ENCODE measurements around the gene SCFD2. TPM values are rescaled to one million over a fixed set of nuclear protein-coding genes. Genes with fewer than 3 reads are reported as not detected.

Gene SCFD2
- total and polyA plus RNA-seq, 2 of the 8 experiments (the other 6 are each of a cell fraction or from before 2014, with no cell fraction given): 6.2 to 10.2 TPM

- no peak overlapping the region for H3K4me3 ChIP-seq (ENCODE audit: extremely low read depth in 1 of 4, insufficient read depth in 2 of 4, low read depth in 3 of 4, low read length in 4 of 4)
- no peak overlapping the region for H2AFZ ChIP-seq (ENCODE audit: low read length)
- H3K18ac ChIP-seq (ENCODE audit: extremely low read depth, low read length): no peak overlapping the region
- H3K79me2 ChIP-seq (ENCODE audit: control insufficient read depth in 1 of 2, insufficient read depth in 2 of 2, low read length in 2 of 2): no peaks in the 10 kb centered on the region
- H3K4ac ChIP-seq (replicated peaks; ENCODE audit: insufficient read length, low read depth, low read length): no peak overlapping the region
- H3K9me3 ChIP-seq (ENCODE audit: insufficient read depth in 2 of 2, low read depth in 1 of 2, low read length in 1 of 2): no peaks in the 10 kb centered on the region
- no peak for FAIRE-seq
- H2BK5ac ChIP-seq (ENCODE audit: low read depth, low read length): no peak overlapping the region
- no peak overlapping the region for H4K5ac ChIP-seq (ENCODE audit: insufficient read length, low read depth, low read length)
- H3K27me3 ChIP-seq (replicated peaks in 1 of 4; ENCODE audit: control insufficient read depth in 3 of 4, extremely low read depth in 1 of 4, insufficient read depth in 3 of 4, low read length in 3 of 4): peaks cover 2 to 8% (median 3%) of the 10 kb centered on the region in 4 experiments; a peak in 5 of 7 replicates
- H2BK20ac ChIP-seq (ENCODE audit: low read length): no peak overlapping the region
- TF ChIP-seq EP300 (IDR thresholded peaks at IDR 0.05; ENCODE audit: borderline replicate concordance in 1 of 2, low read depth in 2 of 2, low read length in 2 of 2) (no peak), SIRT6 (IDR thresholded peaks at IDR 0.05; ENCODE audit: low read length) (no peak), CTBP2 (IDR thresholded peaks at IDR 0.05; ENCODE audit: borderline replicate concordance, insufficient read depth, insufficient read length, low read length) (no peak), KDM4A (IDR thresholded peaks at IDR 0.05; ENCODE audit: low read depth, low read length, severe bottlenecking) (no peak), CTCF (IDR thresholded peaks at IDR 0.05; ENCODE audit: control extremely low read depth in 1 of 3, insufficient read depth in 1 of 3, low read depth in 1 of 3, low read length in 3 of 3) (no peak), POLR2A (IDR thresholded peaks at IDR 0.05; ENCODE audit: control extremely low read depth in 1 of 2, low read depth in 2 of 2, low read length in 2 of 2) (no peak), BCL11A (IDR thresholded peaks at IDR 0.05; ENCODE audit: low read depth in 2 of 2, low read length in 2 of 2) (no peak)
- TF ChIP-seq, protein P1, sequence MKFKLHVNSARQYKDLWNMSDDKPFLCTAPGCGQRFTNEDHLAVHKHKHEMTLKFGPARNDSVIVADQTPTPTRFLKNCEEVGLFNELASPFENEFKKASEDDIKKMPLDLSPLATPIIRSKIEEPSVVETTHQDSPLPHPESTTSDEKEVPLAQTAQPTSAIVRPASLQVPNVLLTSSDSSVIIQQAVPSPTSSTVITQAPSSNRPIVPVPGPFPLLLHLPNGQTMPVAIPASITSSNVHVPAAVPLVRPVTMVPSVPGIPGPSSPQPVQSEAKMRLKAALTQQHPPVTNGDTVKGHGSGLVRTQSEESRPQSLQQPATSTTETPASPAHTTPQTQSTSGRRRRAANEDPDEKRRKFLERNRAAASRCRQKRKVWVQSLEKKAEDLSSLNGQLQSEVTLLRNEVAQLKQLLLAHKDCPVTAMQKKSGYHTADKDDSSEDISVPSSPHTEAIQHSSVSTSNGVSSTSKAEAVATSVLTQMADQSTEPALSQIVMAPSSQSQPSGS (IDR thresholded peaks at IDR 0.05; ENCODE audit: low read length): no peak
- H3K23ac ChIP-seq (ENCODE audit: insufficient read length): no peak overlapping the region
- H4K20me1 ChIP-seq (replicated peaks in 1 of 2; ENCODE audit: control insufficient read depth in 1 of 2, insufficient read depth in 2 of 2, low read length in 2 of 2): no peaks in the 10 kb centered on the region
- no peaks in the 10 kb centered on the region for H3K36me3 ChIP-seq (ENCODE audit: control insufficient read depth in 2 of 4, insufficient read depth in 4 of 4, low read length in 3 of 4)
- H2BK15ac ChIP-seq (ENCODE audit: low read length): no peak overlapping the region
- H2BK120ac ChIP-seq (replicated peaks; ENCODE audit: low read depth, low read length): no peak overlapping the region
- no peak overlapping the region for H3K4me2 ChIP-seq (ENCODE audit: insufficient read depth in 1 of 2, low read depth in 2 of 2, low read length in 2 of 2)
- H4K8ac ChIP-seq (ENCODE audit: extremely low read depth, insufficient read depth, low read length): no peak overlapping the region
- DNase-seq (ENCODE audit: low read depth in 1 of 2, low spot score in 2 of 2): no peak
- WGBS, 2 experiments (ENCODE audit: extremely low coverage in 1 of 2, insufficient coverage in 1 of 2, insufficient read length in 1 of 2, insufficient replicate concordance in 2 of 2, low coverage in 1 of 2, low lambda C conversion rate in 2 of 2, missing lambda C conversion rate in 1 of 2): 93% methylated on average over 2 of the region's 2 CpGs; no CpG with 5 or more reads in 1 of the 2 experiments
- H2BK12ac ChIP-seq (ENCODE audit: low read depth, low read length): no peak overlapping the region
- no peak overlapping the region for H3K14ac ChIP-seq (ENCODE audit: insufficient read length)
- 0 out of 7 replicates have a peak, but pooled peaks cover 0 to 2% (median 0%) of the 10 kb centered on the region in 4 experiments for H3K4me1 ChIP-seq (replicated peaks in 1 of 4; ENCODE audit: control insufficient read depth in 3 of 4, insufficient read depth in 4 of 4, low read length in 3 of 4)
- H4K91ac ChIP-seq (replicated peaks; ENCODE audit: insufficient read length, low read length): no peak overlapping the region
- no peak overlapping the region for H2AK5ac ChIP-seq (ENCODE audit: low read depth, low read length)
- no peak overlapping the region for H3K9ac ChIP-seq (replicated peaks in 1 of 4; ENCODE audit: extremely low read depth in 1 of 4, low read depth in 3 of 4, low read length in 3 of 4)
- CTCF ChIA-PET (ENCODE audit: partially characterized antibody): interaction anchor here (1.4 kb wide), 1 partner anchor 352 kb away, joined by 4 read pairs; no protein-coding TSS in a partner anchor
- H3K56ac ChIP-seq (replicated peaks; ENCODE audit: insufficient read length, low read depth, low read length): no peak overlapping the region
- POLR2A ChIA-PET (ENCODE audit: partially characterized antibody): no interaction called here
- H3K23me2 ChIP-seq (ENCODE audit: low read depth, low read length): peaks cover 13% of the 10 kb centered on the region; the same call in 1 of the 2 replicates
- no peak overlapping the region for H3K27ac ChIP-seq (ENCODE audit: low read depth, low read length)
- no peaks in the 10 kb centered on the region for H3K79me1 ChIP-seq (ENCODE audit: low read depth, low read length)
Measured at GRCh38 chr4:53367721-53368120, 1.9 kb upstream of the SCFD2 start.

All from H1 (cell line).